Measurements from ENCODE around the gene HOXB13.

Gene HOXB13

GRCh38 chr17:48704361-48705248 lies 23.9 kb downstream of the HOXB13 start:
- no peak for DNase-seq

DNA sequence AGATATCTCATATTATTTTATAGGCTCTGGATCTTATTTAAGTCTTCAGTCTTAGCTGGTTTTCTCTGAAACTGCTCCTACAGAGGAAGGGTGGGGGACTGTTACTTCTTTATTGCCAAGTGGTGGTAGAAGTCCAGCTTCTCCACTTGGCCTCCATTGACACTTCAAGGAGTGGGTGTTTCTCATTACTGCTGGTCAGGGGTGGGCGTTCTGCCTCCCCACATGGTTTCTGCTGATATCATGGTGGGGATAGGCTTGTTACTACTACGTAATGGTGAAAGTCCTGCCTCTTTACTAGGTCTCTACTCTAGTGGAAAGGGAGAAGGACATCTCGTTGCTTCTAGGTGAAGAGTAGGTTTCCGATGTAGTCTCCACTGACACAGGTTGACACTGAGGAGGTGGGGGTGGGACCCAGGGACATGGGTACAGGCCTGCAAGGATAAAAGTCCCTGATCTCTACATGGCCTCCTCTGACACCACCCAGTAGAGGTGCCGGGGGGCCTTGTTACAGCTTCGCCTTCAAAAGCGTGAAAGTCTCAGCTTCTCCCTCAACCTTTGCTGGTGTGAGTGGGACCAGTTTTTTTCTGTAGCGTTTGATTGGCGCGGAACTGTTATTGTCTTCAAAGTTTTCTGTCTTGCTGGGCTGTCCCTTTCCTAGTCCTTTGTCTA lies 26.6 kb downstream of the HOXB13 start:
- DNase-seq, result no peak

GRCh38 chr17:48693178-48693577 lies 35.4 kb downstream of the HOXB13 start:
- DNase-seq, result no peak

DNA sequence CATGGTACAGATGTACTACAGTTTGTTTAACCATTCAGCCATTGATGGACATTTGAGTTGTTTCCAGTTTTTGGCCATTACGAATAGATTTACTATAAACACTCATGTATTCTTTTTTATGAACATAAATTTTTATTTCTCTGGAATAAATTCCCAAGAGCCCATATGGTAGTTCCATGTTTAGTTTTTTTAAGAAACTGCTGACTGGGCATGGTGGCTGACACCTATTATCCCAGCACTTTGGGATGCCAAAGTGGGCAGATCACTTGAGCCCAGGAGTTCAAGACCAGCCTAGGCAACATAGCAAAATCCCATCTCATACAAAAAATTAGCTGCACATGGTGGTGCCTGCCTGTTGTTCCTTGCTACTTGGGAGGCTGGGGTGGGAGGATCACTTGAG lies 36.5 kb downstream of the HOXB13 start:
- no peak for DNase-seq

GRCh38 chr17:48690655-48691054 lies 37.9 kb downstream of the HOXB13 start:
- no peak for DNase-seq

DNA sequence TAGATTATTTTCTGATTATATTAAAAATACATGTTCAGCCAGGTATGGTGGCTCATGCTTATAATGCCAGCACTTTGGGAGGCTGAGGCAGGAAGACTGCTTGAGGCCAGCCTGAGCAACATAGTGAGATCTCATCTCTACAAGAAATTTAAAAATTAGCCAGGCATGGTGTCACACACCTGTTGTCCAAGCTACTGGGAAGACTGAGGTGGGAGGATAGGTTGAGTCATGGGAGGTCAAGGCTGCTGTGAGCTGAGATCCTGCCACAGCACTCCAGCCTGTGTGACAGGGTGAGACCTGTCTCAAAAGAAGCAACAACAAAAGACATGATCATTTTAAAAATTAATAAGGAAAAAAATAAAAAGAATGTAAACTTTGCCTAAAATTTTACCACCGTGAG lies 46.9 kb downstream of the HOXB13 start:
- DNase-seq, result no peak

DNA sequence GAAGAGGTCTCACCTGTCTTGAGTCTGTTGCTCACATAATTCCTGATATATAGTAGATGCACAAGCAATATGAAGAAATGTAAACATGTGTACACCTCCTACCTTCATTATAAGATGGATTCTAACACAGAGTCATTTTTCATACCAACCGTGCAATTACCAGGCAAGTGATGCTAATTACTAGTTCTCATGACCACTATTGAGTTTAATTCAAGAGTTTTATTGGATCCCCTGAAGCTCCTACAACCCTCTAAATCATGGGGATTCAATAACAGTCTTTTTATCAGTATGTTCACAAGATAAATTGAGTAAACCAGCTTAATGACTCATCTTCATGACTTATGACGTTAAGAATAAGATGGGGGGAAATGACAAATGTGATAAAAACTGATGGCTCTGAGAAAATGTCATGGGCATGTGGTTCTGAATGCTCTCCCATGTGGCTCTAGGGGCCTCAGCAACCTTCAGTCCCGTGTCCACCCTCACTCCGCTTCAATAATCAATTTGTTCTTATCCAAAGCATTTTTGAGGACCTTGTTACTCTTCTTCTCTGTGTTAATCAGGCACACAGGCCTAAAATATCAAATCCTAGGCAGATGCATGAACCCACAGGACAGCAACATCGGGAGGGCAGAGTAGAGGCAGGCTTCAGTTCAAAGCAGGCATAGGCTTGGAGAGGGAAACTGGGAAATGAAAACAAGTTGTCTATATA lies 49.0 kb downstream of the HOXB13 start:
- no peak for DNase-seq

GRCh38 chr17:48678141-48678971 lies 50.2 kb downstream of the HOXB13 start:
- DNase-seq, result peak; percentile 48

DNA sequence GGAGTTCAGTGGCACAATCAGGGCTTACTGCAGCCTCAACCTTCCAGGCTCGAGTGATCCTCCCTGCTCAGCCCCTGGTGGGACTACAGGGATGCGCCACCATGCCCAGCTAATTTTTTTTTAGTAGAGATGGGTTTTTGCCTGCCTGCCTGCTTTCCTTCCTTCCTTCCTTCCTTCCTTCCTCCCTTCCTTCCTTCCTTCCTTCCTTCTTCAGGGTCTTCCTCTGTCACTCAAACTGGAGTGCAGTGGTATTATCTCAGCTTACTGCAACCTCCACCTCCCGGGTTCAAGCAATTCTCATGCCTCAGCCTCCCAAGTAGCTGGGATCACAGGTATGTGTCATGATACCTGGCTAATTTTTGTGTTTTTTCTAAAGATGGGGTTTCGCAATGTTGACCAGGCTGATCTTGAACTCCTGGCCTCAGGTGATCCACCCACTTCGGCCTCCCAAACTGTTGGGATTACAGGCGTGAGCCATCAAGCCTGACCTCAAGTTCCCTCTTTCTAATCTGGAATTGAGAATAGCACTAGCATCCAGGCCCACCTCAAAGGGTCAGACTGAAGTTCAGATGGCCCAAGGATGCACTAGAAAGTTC lies 51.5 kb downstream of the HOXB13 start:
- DNase-seq, result no peak

All from NCI-H345 (cell line).